Activated CD4-positive, alpha-beta memory T cell treated with anti-CD3 and anti-CD28 coated beads, Interleukin-2, amount 10 ng/mL, durations not matched to agents 7 days and 5 days (primary cell): Measurements from ENCODE around the gene ARL4D. TPM values are rescaled to one million over a fixed set of nuclear protein-coding genes. Genes with fewer than 3 reads are reported as not detected.

Experiments used
- CTCF ChIA-PET: fragments of 350-600 bp; sonication (Branson Sonifier 250); formaldehyde crosslinking; loops from one replicate; lab custom pipeline; 2021; ENCODE audit warnings: antibody characterized with exemption, inconsistent platforms; lab: Charles Lee
- POLR2A ChIA-PET: fragments of 350-600 bp; sonication (Branson Sonifier 250); formaldehyde crosslinking; loops from one replicate; lab custom pipeline; 2021; ENCODE audit warnings: antibody characterized with exemption; lab: Charles Lee
- DNase-seq: peaks from one replicate; pipeline ENCODE4 v3.0.0-alpha.2; 2020
- H3K27ac Mint-ChIP-seq: one replicate; pipeline ENCODE4 v1.8.0; 2021; ENCODE audit warnings: mild to moderate bottlenecking, mixed read lengths
- H3K27me3 Mint-ChIP-seq: one replicate; pipeline ENCODE4 v1.8.0; 2021; ENCODE audit warnings: mixed read lengths
- H3K36me3 Mint-ChIP-seq: one replicate; pipeline ENCODE4 v1.8.0; 2021; ENCODE audit warnings: low read depth, mixed read lengths
- H3K4me1 Mint-ChIP-seq: one replicate; pipeline ENCODE4 v1.8.0; 2021; ENCODE audit warnings: mixed read lengths
- H3K4me3 Mint-ChIP-seq: one replicate; pipeline ENCODE4 v1.8.0; 2021; ENCODE audit warnings: mild to moderate bottlenecking, mixed read lengths
- H3K9me3 Mint-ChIP-seq: one replicate; pipeline ENCODE4 v1.8.0; 2021; ENCODE audit warnings: mixed read lengths
- total RNA-seq, 2 experiments: library from RNA; stranded (reverse); gene quantifications; one replicate each; pipeline ENCODE4 v1.2.3, GENCODE V29; 2021

ARL4D gene
- total RNA-seq, 2 experiments from 2014 or later: 5.5 to 6.4 TPM

DNA sequence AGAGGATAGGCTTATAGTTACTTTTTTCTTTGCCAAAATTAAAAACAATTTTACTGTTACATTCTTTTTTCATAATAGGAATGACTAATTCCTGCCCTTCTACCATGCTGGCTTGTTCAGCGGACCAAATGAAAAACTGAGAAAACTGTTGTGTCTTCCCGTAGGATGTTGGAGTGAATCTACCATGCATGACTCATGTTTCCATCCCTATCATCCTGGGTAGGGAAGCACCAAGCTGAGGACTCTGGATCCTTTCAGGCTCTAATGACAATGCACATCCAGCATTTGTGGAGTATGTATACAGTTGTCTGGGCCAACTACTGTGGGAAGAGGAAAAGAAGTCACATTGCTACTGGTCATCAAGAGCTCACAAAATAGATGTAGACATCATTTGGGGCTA is 43.9 kb downstream of the ARL4D start:
- Mint-ChIP-seq H3K36me3 (no peaks in the 10 kb centered on the region), H3K27me3 (peaks cover 6% of the 10 kb centered on the region), H3K9me3 (no peaks in the 10 kb centered on the region), H3K4me1 (no peaks in the 10 kb centered on the region), H3K27ac (no peak overlapping the region), H3K4me3 (no peak overlapping the region)
- CTCF ChIA-PET: no interaction called here
- POLR2A ChIA-PET: no interaction called here
- DNase-seq: no peak

- Mint-ChIP-seq H3K27ac (no peak overlapping the region), H3K27me3 (peaks cover 6% of the 10 kb centered on the region), H3K4me3 (no peak overlapping the region), H3K36me3 (no peaks in the 10 kb centered on the region), H3K4me1 (no peaks in the 10 kb centered on the region), H3K9me3 (no peaks in the 10 kb centered on the region)
- ChIA-PET POLR2A (no interaction called here), CTCF (no interaction called here)
- DNase-seq: no peak
These were observed 44.6 kb downstream of the ARL4D start for GRCh38 chr17:43443381-43443780.

GRCh38 chr17:43444223-43445008 is 45.6 kb downstream of the ARL4D start:
- H3K27ac Mint-ChIP-seq: no peak overlapping the region
- H3K27me3 Mint-ChIP-seq: peaks cover 6% of the 10 kb centered on the region
- no peak overlapping the region for H3K4me3 Mint-ChIP-seq
- CTCF ChIA-PET: no interaction called here
- no peaks in the 10 kb centered on the region for H3K9me3 Mint-ChIP-seq
- no peak for DNase-seq
- POLR2A ChIA-PET: no interaction called here
- H3K36me3 Mint-ChIP-seq: no peaks in the 10 kb centered on the region
- H3K4me1 Mint-ChIP-seq: no peaks in the 10 kb centered on the region

DNA sequence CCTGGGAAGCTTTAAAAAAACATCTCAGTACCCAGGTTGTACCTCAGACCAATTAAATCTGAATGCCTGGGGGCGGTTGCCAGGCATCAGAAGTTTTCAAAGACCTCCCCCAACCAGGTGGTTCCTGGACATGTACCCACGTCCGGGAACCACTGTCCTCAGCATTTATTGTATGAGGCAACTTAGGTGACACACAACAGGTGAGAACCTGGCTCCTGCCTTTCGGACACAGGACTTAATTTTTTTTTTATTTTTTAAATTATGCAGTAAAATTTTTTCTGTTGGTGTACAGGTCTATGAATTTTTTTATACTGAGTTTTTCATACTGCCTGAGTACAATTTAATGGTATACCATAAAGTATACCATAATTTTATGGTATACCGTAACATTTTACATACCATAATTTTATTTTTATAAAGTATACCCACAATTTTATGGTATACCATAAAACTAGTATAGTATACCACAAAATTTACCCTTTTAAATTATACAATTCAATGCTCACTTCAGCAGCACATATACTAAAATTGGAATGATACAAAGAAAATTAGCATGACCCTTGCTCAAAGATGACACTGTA is 46.3 kb downstream of the ARL4D start:
- POLR2A ChIA-PET: no interaction called here
- Mint-ChIP-seq H3K36me3 (no peaks in the 10 kb centered on the region), H3K27me3 (peaks cover 6% of the 10 kb centered on the region), H3K4me1 (no peaks in the 10 kb centered on the region), H3K9me3 (no peaks in the 10 kb centered on the region), H3K4me3 (no peak overlapping the region), H3K27ac (no peak overlapping the region)
- CTCF ChIA-PET: no interaction called here
- DNase-seq: no peak

GRCh38 chr17:43446773-43447172 is 48.0 kb downstream of the ARL4D start:
- CTCF ChIA-PET: interaction anchor here (1.6 kb wide), 1 partner anchor 48 kb away, joined by 3 read pairs; the partner anchor contains the start of gene ARL4D
- Mint-ChIP-seq H3K36me3 (no peaks in the 10 kb centered on the region), H3K27me3 (peaks cover 6% of the 10 kb centered on the region), H3K9me3 (no peaks in the 10 kb centered on the region), H3K27ac (no peak overlapping the region), H3K4me3 (no peak overlapping the region), H3K4me1 (no peaks in the 10 kb centered on the region)
- POLR2A ChIA-PET: no interaction called here
- DNase-seq: no peak

- H3K36me3 Mint-ChIP-seq: no peaks in the 10 kb centered on the region
- no peak overlapping the region for H3K4me3 Mint-ChIP-seq
- no peaks in the 10 kb centered on the region for H3K4me1 Mint-ChIP-seq
- POLR2A ChIA-PET: no interaction called here
- H3K27ac Mint-ChIP-seq: no peak overlapping the region
- no peak for DNase-seq
- H3K9me3 Mint-ChIP-seq: no peaks in the 10 kb centered on the region
- peaks cover 5% of the 10 kb centered on the region for H3K27me3 Mint-ChIP-seq
- CTCF ChIA-PET: no interaction called here
These were observed 50.1 kb downstream of the ARL4D start for GRCh38 chr17:43448720-43449469.

DNA sequence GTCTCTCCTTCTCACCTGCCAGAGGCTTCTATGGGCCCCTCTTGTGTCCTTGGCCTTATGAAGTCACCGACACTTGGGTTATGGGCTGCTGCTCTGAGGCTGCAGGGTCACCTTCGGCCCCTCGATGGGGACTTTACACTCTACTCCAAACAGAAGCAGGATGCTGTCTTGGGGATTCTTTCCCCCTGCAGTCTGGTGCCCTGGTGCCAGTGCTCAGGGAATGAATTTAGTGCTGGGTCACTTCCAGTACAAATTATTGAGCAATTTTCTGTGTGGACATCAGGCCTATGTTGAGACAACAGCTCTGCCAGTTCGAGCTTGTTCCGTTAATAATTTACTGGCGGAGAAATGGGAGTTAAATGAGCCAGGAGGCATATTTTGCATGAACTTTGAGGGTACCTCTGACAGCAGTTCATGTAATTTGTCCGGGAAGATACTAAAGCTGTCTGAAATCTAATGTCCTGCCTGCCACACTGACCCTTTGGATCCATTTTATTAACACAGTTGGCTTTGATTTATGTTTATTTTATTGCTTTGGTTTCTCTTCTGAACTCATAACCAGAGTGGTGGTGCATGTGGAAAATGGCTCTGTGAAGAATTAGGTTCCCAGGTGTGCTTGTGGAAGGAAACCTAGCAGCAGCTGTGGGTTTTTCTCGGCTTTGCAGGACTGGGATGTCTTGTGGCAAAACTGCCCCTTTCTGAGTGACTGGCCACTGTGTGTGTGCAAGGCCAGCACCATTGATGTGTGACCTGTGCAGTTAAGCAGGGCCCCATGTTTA is 50.9 kb downstream of the ARL4D start:
- CTCF ChIA-PET: no interaction called here
- no peak for DNase-seq
- no peaks in the 10 kb centered on the region for H3K4me1 Mint-ChIP-seq
- H3K27me3 Mint-ChIP-seq: no peaks in the 10 kb centered on the region
- POLR2A ChIA-PET: no interaction called here
- H3K4me3 Mint-ChIP-seq: no peak overlapping the region
- no peaks in the 10 kb centered on the region for H3K36me3 Mint-ChIP-seq
- H3K9me3 Mint-ChIP-seq: no peaks in the 10 kb centered on the region
- H3K27ac Mint-ChIP-seq: no peak overlapping the region

Other genes starting within 250 kb of the ARL4D start
- 10 to 100 TPM; 68.1 to 69.8 TPM for gene NBR1, start 227.8 kb upstream of the ARL4D start, total RNA-seq
- 10 to 100 TPM; 12.9 to 13.8 TPM for gene TMEM106A, start 187.1 kb upstream of the ARL4D start, total RNA-seq
- gene CCDC200, start 170.4 kb upstream of the ARL4D start, total RNA-seq: under 1 TPM in 1 of 2 experiments, not detected in 1; 0.53 TPM
- 1,000 to 10,000 TPM; 6,842 to 7,042 TPM for gene RNU2-1, start 165.0 kb upstream of the ARL4D start, total RNA-seq
- gene DHX8, start 85.0 kb downstream of the ARL4D start, total RNA-seq: 10 to 100 TPM; 59.8 to 61.3 TPM
- gene ETV4, start 147.3 kb downstream of the ARL4D start, total RNA-seq: 1 to 10 TPM; 3.6 to 4.0 TPM